T-helper 1 cell treated with Interleukin-12 subunit alpha and Interleukin-12 subunit beta and Interleukin-4 antibody, amounts not matched to agents 30 μg/mL and 1 μg/mL, for 36 hours (primary cell): ENCODE results near the gene RSU1.
"Not testable (repeated sequence)": the region's sequence is repeated elsewhere in the genome, so short reads cannot be mapped to it uniquely, and the experiment has no call there.

Experiments
- H3K27ac Mint-ChIP-seq: one replicate; pipeline ENCODE4 v1.8.0; 2021; ENCODE audit warnings: mild to moderate bottlenecking, mixed read lengths
- H3K27me3 Mint-ChIP-seq: one replicate; pipeline ENCODE4 v1.8.0; 2021; ENCODE audit warnings: low read depth, mixed read lengths
- H3K36me3 Mint-ChIP-seq: one replicate; pipeline ENCODE4 v1.8.0; 2021; ENCODE audit warnings: low read depth, mixed read lengths
- H3K4me1 Mint-ChIP-seq: one replicate; pipeline ENCODE4 v1.8.0; 2021; ENCODE audit warnings: low read depth, mixed read lengths
- H3K4me3 Mint-ChIP-seq: one replicate; pipeline ENCODE4 v1.8.0; 2021; ENCODE audit warnings: mild to moderate bottlenecking, moderate library complexity, mixed read lengths
- H3K9me3 Mint-ChIP-seq: one replicate; pipeline ENCODE4 v1.8.0; 2021; ENCODE audit warnings: mixed read lengths

RSU1 gene

GRCh38 chr10:16843252-16843870 is 26.1 kb upstream of the RSU1 start:
- Mint-ChIP-seq H3K4me3 (no peak overlapping the region), H3K27me3 (peaks cover 3% of the 10 kb centered on the region), H3K9me3 (no peaks in the 10 kb centered on the region), H3K36me3 (no peaks in the 10 kb centered on the region), H3K4me1 (peaks cover 2% of the 10 kb centered on the region), H3K27ac (no peak overlapping the region)

- no peak overlapping the region for H3K4me3 Mint-ChIP-seq
- H3K27me3 Mint-ChIP-seq: peaks cover 3% of the 10 kb centered on the region
- H3K4me1 Mint-ChIP-seq: peaks cover 9% of the 10 kb centered on the region
- H3K9me3 Mint-ChIP-seq: no peaks in the 10 kb centered on the region
- peak overlapping the region; percentile 49 for H3K27ac Mint-ChIP-seq
- no peaks in the 10 kb centered on the region for H3K36me3 Mint-ChIP-seq
Measured at GRCh38 chr10:16835228-16835627, 18.0 kb upstream of the RSU1 start.

- H3K4me3 Mint-ChIP-seq: no peak overlapping the region
- no peaks in the 10 kb centered on the region for H3K36me3 Mint-ChIP-seq
- no peak overlapping the region for H3K27ac Mint-ChIP-seq
- H3K4me1 Mint-ChIP-seq: peaks cover 15% of the 10 kb centered on the region
- H3K9me3 Mint-ChIP-seq: no peaks in the 10 kb centered on the region
- H3K27me3 Mint-ChIP-seq: peaks cover 3% of the 10 kb centered on the region
Measured at GRCh38 chr10:16832351-16833080, 15.3 kb upstream of the RSU1 start.

- peaks cover 7% of the 10 kb centered on the region for H3K4me1 Mint-ChIP-seq
- H3K27ac Mint-ChIP-seq: no peak overlapping the region
- H3K27me3 Mint-ChIP-seq: peaks cover 3% of the 10 kb centered on the region
- no peak overlapping the region for H3K4me3 Mint-ChIP-seq
- no peaks in the 10 kb centered on the region for H3K36me3 Mint-ChIP-seq
- no peaks in the 10 kb centered on the region for H3K9me3 Mint-ChIP-seq
Measured at GRCh38 chr10:16828701-16829175, 11.5 kb upstream of the RSU1 start.

- H3K27ac Mint-ChIP-seq: no peak overlapping the region
- peaks cover 7% of the 10 kb centered on the region for H3K4me1 Mint-ChIP-seq
- no peak overlapping the region for H3K4me3 Mint-ChIP-seq
- peaks cover 4% of the 10 kb centered on the region for H3K9me3 Mint-ChIP-seq
- H3K36me3 Mint-ChIP-seq: peaks cover 2% of the 10 kb centered on the region
- H3K27me3 Mint-ChIP-seq: peaks cover 3% of the 10 kb centered on the region
Measured at GRCh38 chr10:16828114-16828568, 10.9 kb upstream of the RSU1 start.

- not testable (repeated sequence) for H3K4me1 Mint-ChIP-seq, H3K27ac Mint-ChIP-seq, H3K36me3 Mint-ChIP-seq, H3K9me3 Mint-ChIP-seq, H3K27me3 Mint-ChIP-seq, H3K4me3 Mint-ChIP-seq
Measured at GRCh38 chr10:16827474-16827873, 10.2 kb upstream of the RSU1 start.

DNA sequence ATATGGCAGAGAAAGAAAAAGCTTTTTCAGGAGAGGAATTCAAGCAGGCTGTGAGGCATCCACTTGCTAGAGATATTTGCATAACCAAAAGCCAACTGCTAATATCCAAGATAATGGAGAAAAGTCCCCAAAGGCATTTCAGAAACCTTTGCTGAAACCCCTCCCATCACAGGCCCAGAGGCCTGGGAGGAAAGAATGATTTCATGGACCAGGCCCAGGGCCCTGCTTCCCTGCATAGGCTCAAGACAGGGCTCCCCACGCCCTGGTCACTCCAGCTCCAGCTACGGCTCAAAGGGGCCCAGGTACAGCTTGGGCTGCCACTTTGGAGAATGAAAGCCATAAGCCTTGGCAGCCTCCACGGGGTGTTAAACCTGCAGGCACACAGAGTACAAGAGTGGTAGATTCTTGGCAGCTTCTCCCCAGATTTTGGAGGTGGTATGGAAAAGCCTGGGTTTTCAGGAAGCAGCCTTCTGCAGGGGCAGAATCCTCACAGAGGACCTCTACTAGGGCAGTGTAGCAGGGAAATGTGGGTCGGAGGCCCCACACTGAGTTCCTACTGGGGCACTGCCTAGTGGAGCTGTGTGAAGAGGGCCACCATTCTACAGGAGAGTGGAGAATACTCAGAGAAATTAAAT is 5.6 kb upstream of the RSU1 start:
- peaks cover 11% of the 10 kb centered on the region for H3K27me3 Mint-ChIP-seq
- H3K4me3 Mint-ChIP-seq: no peak overlapping the region
- peaks cover 7% of the 10 kb centered on the region for H3K36me3 Mint-ChIP-seq
- peaks cover 10% of the 10 kb centered on the region for H3K4me1 Mint-ChIP-seq
- H3K9me3 Mint-ChIP-seq: peaks cover 24% of the 10 kb centered on the region
- H3K27ac Mint-ChIP-seq: no peak overlapping the region

GRCh38 chr10:16822027-16822426 is 4.8 kb upstream of the RSU1 start:
- peaks cover 11% of the 10 kb centered on the region for H3K27me3 Mint-ChIP-seq
- no peak overlapping the region for H3K4me3 Mint-ChIP-seq
- H3K4me1 Mint-ChIP-seq: peaks cover 13% of the 10 kb centered on the region
- H3K36me3 Mint-ChIP-seq: peaks cover 8% of the 10 kb centered on the region
- H3K9me3 Mint-ChIP-seq: peaks cover 24% of the 10 kb centered on the region
- no peak overlapping the region for H3K27ac Mint-ChIP-seq

GRCh38 chr10:16820421-16820820 is 3.2 kb upstream of the RSU1 start:
- Mint-ChIP-seq H3K9me3 (peaks cover 24% of the 10 kb centered on the region), H3K36me3 (peaks cover 16% of the 10 kb centered on the region), H3K4me1 (peaks cover 21% of the 10 kb centered on the region), H3K4me3 (no peak overlapping the region), H3K27ac (no peak overlapping the region), H3K27me3 (peaks cover 7% of the 10 kb centered on the region)

- Mint-ChIP-seq H3K9me3 (peaks cover 24% of the 10 kb centered on the region), H3K36me3 (peaks cover 19% of the 10 kb centered on the region), H3K4me3 (no peak overlapping the region), H3K27me3 (peaks cover 7% of the 10 kb centered on the region), H3K4me1 (peaks cover 25% of the 10 kb centered on the region), H3K27ac (no peak overlapping the region)
Measured at GRCh38 chr10:16820018-16820417, 2.8 kb upstream of the RSU1 start.

- H3K36me3 Mint-ChIP-seq: peaks cover 19% of the 10 kb centered on the region
- peak overlapping the region; percentile 4 for H3K4me3 Mint-ChIP-seq
- peaks cover 7% of the 10 kb centered on the region for H3K27me3 Mint-ChIP-seq
- H3K27ac Mint-ChIP-seq: no peak overlapping the region
- peaks cover 24% of the 10 kb centered on the region for H3K9me3 Mint-ChIP-seq
- H3K4me1 Mint-ChIP-seq: peaks cover 29% of the 10 kb centered on the region
Measured at GRCh38 chr10:16819436-16819835, 2.2 kb upstream of the RSU1 start.

DNA sequence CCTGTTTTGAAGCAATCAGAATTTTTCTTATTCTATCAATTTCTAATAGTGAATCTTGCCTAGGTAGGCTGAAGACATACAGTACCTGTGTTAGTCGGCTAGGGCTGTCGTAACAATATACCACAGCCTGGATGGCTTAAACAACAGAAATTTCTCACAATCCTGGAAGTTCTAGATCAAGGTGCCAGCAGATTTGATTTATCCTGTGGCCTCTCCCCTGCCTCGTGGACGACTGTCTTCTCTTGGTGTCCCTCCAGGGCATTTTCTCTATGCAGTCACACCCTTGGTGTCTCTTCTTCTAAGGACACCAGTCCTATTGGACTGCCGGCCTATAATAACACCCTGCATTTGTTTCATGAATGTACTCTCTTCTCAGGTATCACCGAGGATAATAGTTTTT is 1.8 kb upstream of the RSU1 start:
- peaks cover 30% of the 10 kb centered on the region for H3K4me1 Mint-ChIP-seq
- no peak overlapping the region for H3K4me3 Mint-ChIP-seq
- H3K9me3 Mint-ChIP-seq: peaks cover 24% of the 10 kb centered on the region
- H3K27me3 Mint-ChIP-seq: peaks cover 7% of the 10 kb centered on the region
- H3K27ac Mint-ChIP-seq: no peak overlapping the region
- H3K36me3 Mint-ChIP-seq: peaks cover 20% of the 10 kb centered on the region

- Mint-ChIP-seq H3K4me1 (peaks cover 40% of the 10 kb centered on the region), H3K27ac (peak overlapping the region; percentile 88), H3K4me3 (peak overlapping the region; percentile 93), H3K27me3 (peaks cover 7% of the 10 kb centered on the region), H3K9me3 (peaks cover 9% of the 10 kb centered on the region), H3K36me3 (peaks cover 26% of the 10 kb centered on the region)
Measured at GRCh38 chr10:16816830-16817124, 447 bp downstream of the RSU1 start.

DNA sequence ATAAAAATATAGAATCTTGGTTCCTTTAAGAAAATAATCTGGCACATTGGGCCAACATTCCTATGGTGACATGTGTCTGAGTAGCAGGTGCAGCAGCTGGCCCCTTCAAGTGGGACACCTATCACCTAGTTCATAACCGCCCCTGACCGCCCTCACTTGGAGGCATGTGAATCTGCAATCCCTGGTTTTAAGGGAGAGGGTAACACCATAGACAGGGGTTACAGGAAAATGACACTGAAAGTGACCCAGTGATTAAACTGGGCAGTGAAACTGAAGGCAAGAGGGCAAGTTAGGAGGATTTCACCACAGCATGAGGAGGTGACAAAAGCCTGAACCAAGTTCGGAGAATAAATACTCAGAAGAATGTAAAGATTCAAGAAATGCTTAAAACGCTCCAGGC is 1.1 kb downstream of the RSU1 start:
- Mint-ChIP-seq H3K4me3 (peak overlapping the region; percentile 93), H3K36me3 (peaks cover 27% of the 10 kb centered on the region), H3K27me3 (peaks cover 7% of the 10 kb centered on the region), H3K4me1 (peaks cover 42% of the 10 kb centered on the region), H3K9me3 (peaks cover 5% of the 10 kb centered on the region), H3K27ac (peak overlapping the region; percentile 81)

- Mint-ChIP-seq H3K9me3 (no peaks in the 10 kb centered on the region), H3K4me3 (no peak overlapping the region), H3K36me3 (peaks cover 27% of the 10 kb centered on the region), H3K27me3 (no peaks in the 10 kb centered on the region), H3K27ac (no peak overlapping the region), H3K4me1 (peaks cover 44% of the 10 kb centered on the region)
Measured at GRCh38 chr10:16814012-16814411, 3.2 kb downstream of the RSU1 start.
